ENCODE results near the gene ASCC3. TPM values are rescaled to one million over a fixed set of nuclear protein-coding genes. Genes with fewer than 3 reads are reported as not detected.

Gene ASCC3
- total and polyA plus RNA-seq, 2 donors (not counting 1 experiment from before 2014, with no cell fraction given) = 9.0 to 42.3 TPM

DNA sequence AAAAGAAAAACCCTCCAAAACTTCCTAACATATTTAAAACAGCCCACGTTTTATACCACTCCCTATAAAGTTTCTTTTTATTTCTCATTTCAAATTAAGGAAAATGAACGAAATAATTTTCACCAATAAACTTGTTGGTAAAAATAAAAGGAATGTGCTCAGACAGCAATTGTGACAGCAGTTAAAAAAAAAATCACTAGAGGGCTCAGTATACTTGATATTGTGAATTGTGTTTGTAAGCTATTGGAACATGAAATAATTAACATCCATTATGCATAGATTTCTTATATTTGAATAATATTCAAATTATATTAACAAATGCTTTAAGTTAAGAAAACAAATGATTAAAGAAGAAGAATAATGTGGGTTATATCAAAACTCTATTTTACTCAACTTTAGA, 105.5 kb downstream of the ASCC3 start:
- Histone ChIP-seq H3K36me3 (replicated peaks in 1 of 2; ENCODE audit: control extremely low read depth in 1 of 2, control insufficient read depth in 1 of 2, extremely low read depth in 1 of 2, insufficient read depth in 2 of 2, low read length in 1 of 2) (no peaks in the 10 kb centered on the region), H2AFZ (ENCODE audit: insufficient read depth, low read depth, low read length, poor library complexity, severe bottlenecking) (no peak overlapping the region), H4K20me1 (ENCODE audit: control insufficient read depth, insufficient read depth, low read length, poor library complexity, severe bottlenecking) (no peaks in the 10 kb centered on the region), H3K4me2 (replicated peaks; ENCODE audit: low read depth, low read length, poor library complexity, severe bottlenecking) (no peak overlapping the region), H3K4me3 (ENCODE audit: control extremely low read depth in 1 of 5, extremely low read depth in 1 of 5, insufficient read depth in 1 of 5, low read depth in 2 of 5, low read length in 4 of 5) (no peak overlapping the region), H3K27me3 (replicated peaks in 1 of 4; ENCODE audit: control extremely low read depth in 1 of 4, control insufficient read depth in 3 of 4, insufficient read depth in 4 of 4, low read length in 3 of 4) (no peaks in the 10 kb centered on the region), H3K9ac (ENCODE audit: low read length) (no peak overlapping the region), H3K79me2 (ENCODE audit: control insufficient read depth, insufficient read depth, low read length) (no peaks in the 10 kb centered on the region), H3K4me1 (ENCODE audit: control insufficient read depth in 2 of 2, insufficient read depth in 2 of 2, low read length in 2 of 2) (no peaks in the 10 kb centered on the region), H3K27ac (ENCODE audit: low read length in 2 of 2) (no peak overlapping the region), H3K9me3 (ENCODE audit: control extremely low read depth in 1 of 3, control insufficient read depth in 2 of 3, insufficient read depth in 1 of 3, low read length in 2 of 3) (no peaks in the 10 kb centered on the region)
- no peak overlapping the region for H3K27ac Mint-ChIP-seq
- H3K4me3 Mint-ChIP-seq = no peak overlapping the region
- no peak for DNase-seq
- H3K4me1 Mint-ChIP-seq = no peaks in the 10 kb centered on the region
- no peak for ATAC-seq (ENCODE audit: low read depth)
- TF ChIP-seq, protein P1, sequence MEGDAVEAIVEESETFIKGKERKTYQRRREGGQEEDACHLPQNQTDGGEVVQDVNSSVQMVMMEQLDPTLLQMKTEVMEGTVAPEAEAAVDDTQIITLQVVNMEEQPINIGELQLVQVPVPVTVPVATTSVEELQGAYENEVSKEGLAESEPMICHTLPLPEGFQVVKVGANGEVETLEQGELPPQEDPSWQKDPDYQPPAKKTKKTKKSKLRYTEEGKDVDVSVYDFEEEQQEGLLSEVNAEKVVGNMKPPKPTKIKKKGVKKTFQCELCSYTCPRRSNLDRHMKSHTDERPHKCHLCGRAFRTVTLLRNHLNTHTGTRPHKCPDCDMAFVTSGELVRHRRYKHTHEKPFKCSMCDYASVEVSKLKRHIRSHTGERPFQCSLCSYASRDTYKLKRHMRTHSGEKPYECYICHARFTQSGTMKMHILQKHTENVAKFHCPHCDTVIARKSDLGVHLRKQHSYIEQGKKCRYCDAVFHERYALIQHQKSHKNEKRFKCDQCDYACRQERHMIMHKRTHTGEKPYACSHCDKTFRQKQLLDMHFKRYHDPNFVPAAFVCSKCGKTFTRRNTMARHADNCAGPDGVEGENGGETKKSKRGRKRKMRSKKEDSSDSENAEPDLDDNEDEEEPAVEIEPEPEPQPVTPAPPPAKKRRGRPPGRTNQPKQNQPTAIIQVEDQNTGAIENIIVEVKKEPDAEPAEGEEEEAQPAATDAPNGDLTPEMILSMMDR (IDR thresholded peaks at IDR 0.05) = no peak
- no peak for TF ChIP-seq EZH2 (IDR thresholded peaks at IDR 0.05; ENCODE audit: borderline replicate concordance, insufficient read depth, low read depth, low read length, poor library complexity, severe bottlenecking)
- H3K9me3 Mint-ChIP-seq (ENCODE audit: insufficient read depth) = no peaks in the 10 kb centered on the region
- intact Hi-C loops (cut with micrococcal nuclease) = no loop called here
- no peaks in the 10 kb centered on the region for H3K27me3 Mint-ChIP-seq
- ChIA-PET CTCF (interaction anchor here (1.1 kb wide), 1 partner anchor 9 kb away, joined by 4 read pairs; no protein-coding TSS in a partner anchor), POLR2A (no interaction called here)
- WGBS (ENCODE audit: insufficient coverage) = no CpG with 5 or more reads among the region's 2 CpGs

DNA sequence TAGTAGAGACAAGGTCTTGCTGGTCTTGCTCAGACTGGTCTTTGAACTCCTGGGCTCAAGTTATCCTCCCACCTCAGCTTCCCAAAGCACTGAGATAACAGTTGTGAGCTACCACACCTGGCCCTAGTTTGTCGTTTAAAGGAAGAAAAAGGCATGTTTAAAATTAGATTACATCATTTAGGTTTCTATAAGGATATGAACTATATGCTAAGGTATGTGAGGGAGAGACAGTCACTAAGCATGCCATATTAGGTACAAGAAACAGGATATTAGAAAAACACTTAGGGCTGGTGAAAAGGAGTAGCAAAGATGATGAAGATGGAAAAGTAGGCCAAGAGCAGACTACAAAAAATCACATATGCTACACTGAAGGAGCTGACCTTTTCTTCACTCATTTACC, 106.4 kb downstream of the ASCC3 start:
- Histone ChIP-seq H3K27me3 (replicated peaks in 1 of 4; ENCODE audit: control extremely low read depth in 1 of 4, control insufficient read depth in 3 of 4, insufficient read depth in 4 of 4, low read length in 3 of 4) (no peaks in the 10 kb centered on the region), H3K4me2 (replicated peaks; ENCODE audit: low read depth, low read length, poor library complexity, severe bottlenecking) (no peak overlapping the region), H3K9ac (ENCODE audit: low read length) (no peak overlapping the region), H3K4me3 (ENCODE audit: control extremely low read depth in 1 of 5, extremely low read depth in 1 of 5, insufficient read depth in 1 of 5, low read depth in 2 of 5, low read length in 4 of 5) (no peak overlapping the region), H3K27ac (ENCODE audit: low read length in 2 of 2) (no peak overlapping the region), H3K9me3 (ENCODE audit: control extremely low read depth in 1 of 3, control insufficient read depth in 2 of 3, insufficient read depth in 1 of 3, low read length in 2 of 3) (no peaks in the 10 kb centered on the region), H4K20me1 (ENCODE audit: control insufficient read depth, insufficient read depth, low read length, poor library complexity, severe bottlenecking) (no peaks in the 10 kb centered on the region), H3K79me2 (ENCODE audit: control insufficient read depth, insufficient read depth, low read length) (no peaks in the 10 kb centered on the region), H2AFZ (ENCODE audit: insufficient read depth, low read depth, low read length, poor library complexity, severe bottlenecking) (no peak overlapping the region), H3K4me1 (ENCODE audit: control insufficient read depth in 2 of 2, insufficient read depth in 2 of 2, low read length in 2 of 2) (no peaks in the 10 kb centered on the region), H3K36me3 (replicated peaks in 1 of 2; ENCODE audit: control extremely low read depth in 1 of 2, control insufficient read depth in 1 of 2, extremely low read depth in 1 of 2, insufficient read depth in 2 of 2, low read length in 1 of 2) (no peaks in the 10 kb centered on the region)
- CTCF ChIA-PET = interaction anchor here (1.1 kb wide), 1 partner anchor 8 kb away, joined by 4 read pairs; no protein-coding TSS in a partner anchor
- POLR2A ChIA-PET = no interaction called here
- no peak overlapping the region for H3K27ac Mint-ChIP-seq
- DNase-seq (no peak), ATAC-seq (ENCODE audit: low read depth) (no peak)
- H3K27me3 Mint-ChIP-seq = no peaks in the 10 kb centered on the region
- H3K4me3 Mint-ChIP-seq = no peak overlapping the region
- H3K4me1 Mint-ChIP-seq = no peaks in the 10 kb centered on the region
- TF ChIP-seq, protein P1 (IDR thresholded peaks at IDR 0.05) = no peak
- no peak for TF ChIP-seq EZH2 (IDR thresholded peaks at IDR 0.05; ENCODE audit: borderline replicate concordance, insufficient read depth, low read depth, low read length, poor library complexity, severe bottlenecking)
- H3K9me3 Mint-ChIP-seq (ENCODE audit: insufficient read depth) = no peaks in the 10 kb centered on the region
- 0% methylated on average over 1 of the region's 1 CpG for WGBS (ENCODE audit: insufficient coverage)
- intact Hi-C loops (cut with micrococcal nuclease) = no loop called here
